HG03064 (cell line): ENCODE results near the gene ASB9.

Experiments used
- ATAC-seq: cut with Tn5 transposase; IDR thresholded peaks from one replicate; pipeline ENCODE4 v1.9.1; 2021; ENCODE audit warnings: low read depth; ENCODE audit not compliant: unreplicated experiment

The ASB9 gene

GRCh38 chrX:15194146-15194545, 75.7 kb downstream of the ASB9 start:
- ATAC-seq: no peak
